GM19351 (cell line): Measurements from ENCODE around the gene NOVA1.

Source experiments
- ATAC-seq: cut with Tn5 transposase; IDR thresholded peaks from one replicate; pipeline ENCODE4 v1.9.1; 2021; ENCODE audit warnings: mild to moderate bottlenecking, moderate library complexity; ENCODE audit not compliant: unreplicated experiment

The NOVA1 gene

DNA sequence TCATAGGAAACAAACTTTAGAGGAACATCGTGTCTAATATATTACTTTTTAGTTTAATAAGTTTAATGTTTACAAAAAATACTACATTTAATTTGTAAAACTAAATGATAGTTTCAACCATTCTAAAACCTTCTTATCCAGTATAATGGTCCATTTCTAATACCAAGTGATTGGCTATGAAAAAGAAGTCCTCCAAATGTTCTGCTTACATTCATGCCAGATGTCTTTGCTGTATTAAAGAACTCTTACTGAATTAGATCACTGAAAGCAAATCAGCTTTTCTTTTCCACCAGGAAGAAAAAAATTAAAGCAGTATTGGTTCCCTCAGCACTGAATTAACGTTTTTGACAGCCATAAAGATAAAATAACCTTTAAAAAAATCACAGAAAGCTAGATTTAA lies 3.7 kb downstream of the NOVA1 start:
- no peak for ATAC-seq

DNA sequence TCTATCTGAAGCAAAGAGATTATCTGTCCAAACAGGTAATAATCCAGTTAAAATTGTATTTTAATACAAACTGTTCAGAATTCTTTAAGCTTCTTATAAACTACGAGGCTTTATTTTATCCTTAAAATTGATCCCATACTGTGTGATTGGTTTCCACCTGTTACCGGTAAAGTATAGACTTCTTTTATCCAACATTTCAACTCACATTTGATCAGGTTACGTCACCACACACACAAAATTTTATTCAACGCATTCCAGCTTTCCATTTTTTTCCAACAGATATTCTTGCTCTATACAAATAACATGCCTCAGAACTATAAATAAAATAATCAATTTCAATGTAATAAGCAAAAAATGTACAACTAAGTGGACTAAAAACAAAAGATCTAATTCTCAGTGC lies 4.5 kb downstream of the NOVA1 start:
- ATAC-seq = no peak

DNA sequence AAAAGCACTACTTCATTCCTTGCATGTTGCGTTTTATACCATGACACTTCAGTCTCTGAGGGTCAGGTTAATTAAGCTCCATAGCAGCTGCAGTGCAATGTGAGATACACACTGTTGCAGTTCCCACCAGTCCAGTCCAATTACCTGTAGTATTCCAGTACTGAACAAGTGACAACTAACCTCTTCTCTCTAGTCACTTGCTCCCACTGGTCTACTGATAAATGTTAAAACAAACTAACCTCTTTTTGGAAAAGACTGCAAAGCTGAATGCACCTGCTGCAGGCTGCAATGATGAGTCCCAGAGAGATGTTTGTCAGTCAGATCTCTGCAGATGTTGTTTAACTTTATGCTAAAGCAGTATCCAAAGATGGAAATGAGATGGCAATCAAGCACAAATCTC lies 7.9 kb downstream of the NOVA1 start:
- no peak for ATAC-seq

DNA sequence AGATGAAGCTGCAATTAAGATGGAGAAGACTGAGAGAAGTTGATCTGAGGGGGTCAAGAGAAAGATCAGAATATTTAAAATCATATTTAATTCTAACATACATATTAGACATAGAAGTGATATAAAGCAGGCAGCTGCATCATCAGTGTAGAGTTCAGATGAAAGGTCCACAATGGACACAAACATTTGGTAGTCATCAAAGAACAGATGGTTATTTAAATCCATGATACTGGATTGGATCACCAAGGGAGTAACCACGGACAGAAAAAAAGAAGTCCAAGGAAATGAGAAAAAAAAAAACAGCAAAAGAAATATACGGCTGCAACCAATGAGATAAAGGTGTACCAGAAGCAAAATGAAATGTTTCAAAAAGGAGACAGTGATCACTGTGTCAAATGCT lies 20.1 kb downstream of the NOVA1 start:
- no peak for ATAC-seq

DNA sequence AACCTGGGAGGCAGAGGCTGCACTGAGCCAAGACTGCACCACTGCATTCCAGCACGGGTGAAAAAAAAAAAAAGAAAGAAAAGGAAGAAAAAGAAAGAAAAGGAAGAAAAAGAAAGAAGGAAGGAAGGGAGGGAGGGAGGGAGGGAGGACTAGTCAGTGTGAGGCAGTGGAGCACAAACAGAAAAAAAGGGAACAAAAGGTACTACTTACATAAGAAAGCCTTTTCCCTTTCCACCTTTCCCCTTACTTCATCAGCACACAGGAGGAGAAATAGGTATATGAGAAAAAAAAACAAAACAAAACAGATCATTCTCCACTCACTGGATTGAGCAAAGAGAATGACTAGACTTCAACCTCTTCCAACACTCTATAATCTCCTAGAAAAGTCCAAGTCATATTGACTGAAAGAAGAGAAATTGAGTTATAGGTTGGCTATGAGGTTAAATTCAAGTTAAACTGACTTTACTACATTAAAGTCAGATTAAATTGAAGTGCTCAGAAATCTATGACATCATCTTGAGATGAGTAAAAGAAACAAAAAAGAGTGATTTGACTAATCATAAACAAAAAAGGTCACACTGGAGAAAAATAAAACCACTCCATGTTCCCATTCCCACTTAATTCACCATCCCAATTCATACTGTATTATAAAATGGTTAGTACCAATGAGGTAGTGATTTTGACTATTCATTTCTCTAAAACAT lies 43.6 kb downstream of the NOVA1 start:
- no peak for ATAC-seq

DNA sequence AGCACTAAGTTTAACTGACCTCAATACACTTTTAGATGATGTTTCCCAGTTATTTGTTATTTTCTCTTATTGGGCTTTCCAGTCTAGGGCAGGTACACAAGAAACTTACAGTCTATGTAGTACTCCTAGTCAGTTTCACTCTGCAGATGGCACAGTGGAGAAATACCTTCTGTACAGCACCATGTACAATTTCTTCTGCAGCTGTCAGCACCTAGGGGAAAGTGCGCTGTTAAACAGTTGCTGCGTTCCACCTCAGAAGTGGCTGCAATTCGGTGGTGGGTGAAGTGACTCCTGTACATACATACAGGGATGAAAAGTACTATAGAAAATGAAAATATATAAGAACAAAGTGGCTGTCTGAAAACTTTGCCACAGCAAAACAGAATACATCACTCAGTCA lies 48.3 kb downstream of the NOVA1 start:
- no peak for ATAC-seq

DNA sequence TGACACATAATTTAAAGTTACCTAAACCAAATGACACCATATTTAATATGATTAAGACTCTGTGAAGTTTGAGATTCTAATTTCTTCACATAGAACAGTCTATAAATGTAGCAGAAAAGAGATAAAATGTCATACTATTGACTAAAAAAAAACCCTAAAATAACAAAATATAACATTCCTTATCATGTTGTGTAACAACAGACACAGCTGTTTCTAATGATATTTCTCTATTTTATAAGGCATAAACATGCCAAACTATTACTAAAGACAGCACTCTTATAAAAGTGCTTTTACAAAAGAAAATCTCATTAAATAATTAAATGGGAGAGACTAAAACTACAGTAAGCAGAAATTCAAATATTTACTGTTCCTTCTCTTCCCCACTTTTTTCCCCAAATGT lies 49.4 kb downstream of the NOVA1 start:
- no peak for ATAC-seq

DNA sequence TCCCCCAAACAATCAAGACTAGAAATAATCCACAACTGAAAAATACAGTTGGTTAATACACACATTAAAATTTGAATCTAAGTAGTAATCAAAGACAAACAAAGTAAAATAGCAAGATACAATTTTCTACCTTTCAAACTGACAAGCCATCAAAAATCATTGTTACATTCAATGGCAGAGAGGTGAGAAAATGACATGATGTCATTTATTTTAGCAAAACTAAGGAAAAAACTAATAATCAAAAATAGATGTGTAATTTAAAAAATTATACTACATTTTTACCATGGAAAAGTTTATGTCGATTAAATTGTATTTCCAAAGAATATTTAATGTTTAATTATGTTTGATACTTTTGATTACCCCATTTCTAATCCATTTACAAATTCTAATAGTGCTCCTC lies 59.7 kb downstream of the NOVA1 start:
- no peak for ATAC-seq

DNA sequence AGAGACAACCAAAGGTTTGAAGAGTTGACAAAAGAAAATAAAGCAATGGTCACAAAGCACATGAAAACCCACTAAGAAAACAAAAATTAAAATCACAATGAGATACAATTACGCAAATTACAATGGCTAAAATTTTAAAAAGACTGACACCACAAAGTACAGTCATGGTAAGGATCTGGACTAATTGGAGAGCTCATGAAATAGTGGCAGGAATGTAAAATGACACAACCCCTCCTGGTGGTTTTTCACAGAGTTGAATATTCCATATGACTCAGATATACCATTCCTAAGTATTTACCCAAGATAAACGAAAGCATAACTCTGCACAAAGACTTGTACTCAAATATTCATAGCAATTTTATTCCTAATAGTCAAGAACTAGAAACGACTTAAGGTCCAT lies 65.9 kb downstream of the NOVA1 start:
- ATAC-seq = no peak

DNA sequence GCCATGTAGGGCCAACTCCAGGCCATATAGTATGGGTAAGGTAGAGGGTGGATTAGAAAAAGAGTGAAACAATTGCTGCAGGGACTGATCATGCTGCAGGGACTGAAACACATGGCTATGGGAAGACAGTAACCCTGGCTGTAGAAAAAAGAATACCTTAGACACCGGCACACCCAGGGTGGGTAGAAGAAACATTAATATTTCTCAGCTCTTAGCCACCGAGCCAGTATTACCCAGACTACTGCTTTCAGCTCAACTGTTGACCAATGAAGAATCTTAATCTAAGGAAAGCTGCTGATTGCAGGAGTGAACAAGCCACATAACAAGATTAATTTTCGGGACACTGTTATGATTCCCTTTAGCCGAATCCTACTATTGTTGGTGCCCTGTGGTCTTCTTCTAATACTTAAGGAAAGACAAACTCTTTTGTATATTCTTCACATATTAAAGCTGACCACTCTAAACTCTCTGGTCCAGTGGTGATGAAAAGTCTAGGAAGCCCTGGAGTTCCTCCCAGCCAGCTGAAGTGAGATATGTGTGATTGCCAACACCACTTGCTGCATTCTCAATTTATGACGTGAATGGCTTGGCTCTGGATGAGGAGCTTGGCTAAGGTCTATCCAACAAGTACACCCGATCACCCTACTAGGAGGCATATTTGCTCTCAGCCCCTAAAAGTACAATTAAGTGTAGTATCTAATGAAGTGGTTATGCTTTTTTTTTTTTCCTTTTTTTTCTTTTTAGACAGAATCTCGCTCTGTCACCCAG lies 69.2 kb downstream of the NOVA1 start:
- no peak for ATAC-seq

DNA sequence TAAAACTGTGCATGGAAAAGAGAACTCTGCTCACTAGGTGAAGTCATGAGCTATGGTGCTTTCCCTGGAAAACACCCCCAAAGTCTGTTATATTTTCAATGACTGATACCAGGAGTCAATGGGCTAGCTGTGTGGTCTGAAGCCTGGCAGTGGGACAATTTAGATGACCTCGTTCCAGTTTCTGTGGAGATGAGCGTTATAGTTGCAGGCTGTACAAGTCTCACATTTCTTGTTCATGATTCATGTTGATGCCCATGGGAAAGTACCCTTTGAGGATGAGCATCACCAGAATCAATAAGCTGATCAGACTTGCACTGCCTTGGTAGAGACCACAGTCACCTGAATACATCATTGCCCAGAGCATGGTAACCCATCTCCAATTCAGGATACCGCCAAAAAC lies 70.7 kb downstream of the NOVA1 start:
- no peak for ATAC-seq

DNA sequence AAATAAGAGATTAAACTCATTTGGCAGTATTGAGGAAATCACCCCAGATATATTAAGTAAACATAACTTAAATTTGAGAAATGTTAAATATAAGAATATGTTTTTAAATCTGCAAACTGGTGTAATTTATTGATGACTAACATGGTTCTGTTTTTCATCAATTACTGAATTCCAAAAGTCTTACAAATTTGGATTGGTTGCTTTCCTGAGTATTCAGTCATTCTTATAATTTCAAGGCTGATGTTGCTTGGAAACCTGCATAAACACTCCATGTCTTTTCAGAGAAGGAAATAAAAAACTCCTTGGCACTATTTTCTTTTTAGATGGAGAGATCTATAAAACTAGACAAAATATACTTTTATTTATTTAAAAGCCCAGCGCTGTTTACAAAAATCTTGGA lies 71.7 kb downstream of the NOVA1 start:
- ATAC-seq = no peak

DNA sequence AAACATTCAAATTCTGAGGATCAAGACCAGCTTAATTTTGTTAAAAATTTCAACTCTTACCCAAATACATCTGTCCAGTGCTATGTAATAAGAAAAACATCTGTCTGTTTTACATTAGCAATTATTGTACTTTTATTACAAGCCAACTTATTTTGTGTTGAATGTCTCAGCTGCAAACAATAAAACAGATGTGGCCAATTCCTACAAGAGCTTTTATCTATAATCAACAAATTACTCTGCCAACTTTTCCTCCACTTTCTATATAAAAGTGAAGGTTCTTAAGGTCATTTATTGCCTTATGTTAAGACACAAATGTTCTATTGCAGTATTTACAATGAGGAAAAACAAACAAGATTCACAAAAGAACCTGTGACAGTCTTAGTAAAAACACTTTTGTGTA lies 72.7 kb downstream of the NOVA1 start:
- ATAC-seq = no peak

DNA sequence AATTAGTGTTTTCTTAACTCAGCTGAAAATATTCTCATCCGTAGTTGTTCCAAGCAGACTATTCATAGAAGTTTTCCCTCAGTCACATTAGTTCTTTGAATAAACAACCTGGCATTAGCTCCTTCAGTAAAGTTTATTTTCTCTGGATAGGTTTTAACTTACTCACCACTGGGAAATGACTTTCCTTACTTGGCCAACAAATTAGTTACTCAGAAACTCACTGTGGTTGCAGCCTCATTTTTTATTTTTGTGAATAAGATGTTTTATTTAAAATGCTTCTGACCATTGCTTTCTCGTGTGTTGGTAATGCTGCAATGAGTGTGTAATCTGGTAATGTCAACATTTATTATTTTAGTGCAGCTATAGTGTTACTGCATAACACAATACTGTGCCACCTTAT lies 74.9 kb downstream of the NOVA1 start:
- ATAC-seq = no peak

DNA sequence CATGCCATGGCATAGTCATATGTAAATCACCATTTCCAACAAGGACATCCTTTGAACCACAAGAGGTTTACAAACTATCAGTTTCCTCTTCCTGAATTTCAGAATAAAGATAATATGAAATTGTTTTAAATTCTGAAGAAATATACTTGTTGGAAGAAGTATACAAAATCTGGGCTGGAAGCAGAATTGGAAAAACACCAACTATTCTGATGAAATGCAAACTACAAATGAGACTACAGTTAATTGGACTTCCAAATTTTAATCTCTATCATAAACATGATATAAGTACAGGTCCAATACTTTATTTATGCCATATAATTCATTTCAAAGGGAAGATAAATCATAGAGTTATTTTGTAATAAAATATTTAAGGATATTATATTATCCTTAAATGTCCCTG lies 80.1 kb downstream of the NOVA1 start:
- ATAC-seq = no peak

DNA sequence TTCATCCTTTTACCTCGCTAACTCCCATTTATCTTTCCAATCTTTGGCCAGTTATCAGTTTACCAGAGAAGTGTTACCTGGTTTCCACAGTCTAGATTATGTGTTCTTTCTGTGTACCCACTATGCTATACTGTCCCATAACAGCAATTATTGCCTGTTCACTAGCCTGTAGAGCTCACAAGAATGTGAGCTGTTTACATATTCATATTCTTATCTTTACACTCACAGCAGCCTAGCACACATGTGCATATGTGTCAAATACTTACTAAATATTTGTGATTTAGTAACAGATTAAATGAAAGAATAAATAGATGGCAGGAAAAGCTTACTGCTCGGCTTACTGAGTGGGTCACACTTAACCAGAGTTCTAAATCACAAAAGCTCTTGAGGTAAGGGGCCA lies 97.8 kb downstream of the NOVA1 start:
- ATAC-seq = no peak

DNA sequence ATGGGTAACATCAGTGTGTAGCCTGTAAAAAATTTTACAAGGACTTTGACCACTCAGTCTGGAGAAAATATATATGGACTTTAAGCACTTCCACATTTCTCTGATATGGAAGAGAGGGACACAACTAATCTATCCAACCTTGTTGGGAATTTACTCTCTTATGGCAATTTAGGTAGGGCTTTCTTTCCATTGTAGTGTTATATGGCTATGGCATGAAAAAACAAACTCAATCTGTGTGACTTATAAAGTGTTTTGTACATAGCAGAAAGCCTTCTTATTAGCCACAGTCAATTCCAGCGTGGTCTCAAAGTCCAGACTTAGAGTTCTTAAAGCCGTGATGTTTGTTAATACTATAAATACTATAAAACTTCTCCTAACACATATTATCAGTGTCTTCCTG lies 98.3 kb downstream of the NOVA1 start:
- no peak for ATAC-seq

DNA sequence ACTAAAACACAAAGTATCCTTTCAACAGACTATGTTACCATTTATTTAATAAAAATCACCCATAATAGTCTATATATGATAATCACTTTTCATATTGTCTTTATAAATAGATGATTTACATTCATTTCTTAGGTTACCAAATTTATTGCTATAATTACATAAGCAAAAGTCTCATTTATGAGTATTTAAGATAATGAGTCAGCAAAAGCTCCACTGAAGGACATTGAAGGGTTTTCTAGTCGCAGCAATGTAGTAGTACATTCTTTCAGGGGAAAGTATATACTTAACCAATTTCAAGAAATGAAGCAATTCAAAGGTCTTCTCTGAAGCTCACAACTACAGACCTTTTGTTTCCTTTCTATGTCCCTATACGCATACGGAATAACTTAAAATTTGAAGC lies 110.9 kb downstream of the NOVA1 start:
- ATAC-seq = no peak

DNA sequence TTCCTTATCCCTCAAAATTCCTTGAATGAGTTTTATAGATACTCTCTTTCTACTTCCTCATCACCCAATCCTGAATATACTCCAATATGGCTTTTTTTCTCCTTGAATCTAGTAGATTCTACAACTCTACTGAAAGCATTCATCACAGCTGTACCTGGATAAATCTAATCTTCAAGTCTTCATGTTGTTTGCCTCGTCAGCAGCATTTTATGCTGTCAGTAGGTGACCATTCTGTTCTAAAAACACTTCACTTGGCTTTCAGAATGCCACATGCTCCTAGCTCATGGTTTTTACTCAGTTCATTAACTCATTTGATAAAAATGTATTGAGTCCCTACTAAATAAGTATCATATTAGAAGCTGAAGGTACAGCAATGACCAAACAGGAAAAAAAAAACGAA lies 113.3 kb downstream of the NOVA1 start:
- ATAC-seq = no peak

DNA sequence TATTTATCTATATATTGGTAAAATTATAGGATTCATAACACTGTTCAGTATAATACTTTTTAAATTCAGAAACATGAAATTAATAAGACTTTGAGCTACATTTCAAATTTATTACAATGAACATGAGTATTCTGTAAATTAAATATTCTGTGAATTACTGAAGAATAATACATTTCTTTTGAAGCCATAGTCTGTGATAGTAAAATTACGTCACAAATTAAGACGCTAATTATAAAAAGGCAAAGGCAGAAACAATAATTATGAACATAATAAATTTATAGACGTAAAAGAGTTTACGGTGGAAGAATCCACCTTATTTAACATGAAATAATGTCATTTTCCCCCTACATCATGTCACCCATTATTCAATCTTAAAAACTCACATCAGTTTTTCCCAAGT lies 118.9 kb downstream of the NOVA1 start:
- ATAC-seq = no peak

DNA sequence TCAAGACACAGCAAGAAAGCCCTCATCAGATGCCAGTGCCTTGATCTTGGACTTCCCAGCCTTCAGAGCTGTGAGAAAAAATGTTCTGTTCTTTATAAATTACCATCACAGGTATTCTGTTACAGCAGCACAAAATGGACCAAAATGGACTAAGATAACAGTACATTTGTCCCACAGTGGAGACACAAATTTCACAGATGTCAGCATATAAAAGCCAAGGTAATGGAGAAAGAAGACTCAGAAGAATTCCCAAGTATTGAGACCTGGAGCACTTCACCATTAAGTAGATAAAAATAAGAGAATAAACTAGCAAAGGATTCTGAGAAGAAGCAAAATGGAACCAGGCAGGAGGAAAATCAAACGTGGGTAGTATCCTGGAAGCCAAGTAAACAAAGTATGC lies 131.0 kb downstream of the NOVA1 start:
- ATAC-seq = no peak

DNA sequence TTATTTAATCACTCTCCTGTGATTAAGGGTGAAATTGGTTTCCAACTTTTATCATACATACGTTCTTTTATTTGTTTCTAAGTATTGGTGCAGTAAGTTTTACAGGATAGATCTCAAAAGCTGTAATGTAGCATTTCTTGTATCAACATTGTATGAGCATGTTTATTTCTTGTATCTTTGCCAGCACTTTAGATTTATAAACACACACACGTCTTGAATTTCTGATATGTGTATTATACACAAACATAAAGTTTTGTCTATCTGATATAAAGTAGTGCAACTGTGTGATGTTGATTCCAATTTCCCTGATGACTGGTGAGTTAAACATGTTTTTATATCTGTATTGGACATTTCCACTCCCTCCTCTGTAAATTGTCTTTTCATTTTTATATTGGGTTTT lies 134.7 kb downstream of the NOVA1 start:
- no peak for ATAC-seq

DNA sequence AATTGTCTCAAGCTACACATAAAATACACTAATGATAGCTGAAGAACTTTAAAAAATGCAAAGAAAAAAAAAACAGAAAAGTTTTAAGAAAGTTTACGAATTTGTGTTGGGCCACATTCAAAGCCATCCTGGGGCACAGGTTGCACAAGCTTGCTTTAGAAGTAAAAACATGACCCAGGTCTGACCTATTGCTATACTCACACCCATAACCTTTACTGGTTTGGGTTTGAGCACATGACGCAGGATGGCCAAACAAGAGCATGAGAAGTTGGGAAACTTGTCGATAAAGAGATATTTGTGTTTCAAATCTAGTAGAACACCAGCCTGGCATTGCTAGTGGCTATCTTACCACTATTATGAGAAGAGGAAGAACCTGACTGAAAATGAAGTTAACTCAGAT lies 143.7 kb downstream of the NOVA1 start:
- no peak for ATAC-seq
